H1 (cell line): ENCODE measurements around the gene MSH5. TPM values are rescaled to one million over a fixed set of nuclear protein-coding genes. Genes with fewer than 3 reads are reported as not detected.

Experiments
- CTCF ChIA-PET: fragments of 300-600 bp; sonication (Branson Sonifier 250); formaldehyde crosslinking; loops from one replicate; lab custom pipeline; 2021; ENCODE audit not compliant: partially characterized antibody; lab: Charles Lee
- POLR2A ChIA-PET: fragments of 300-600 bp; sonication (Branson Sonifier 250); formaldehyde crosslinking; loops from one replicate; lab custom pipeline; 2021; ENCODE audit warnings: inconsistent platforms; ENCODE audit not compliant: partially characterized antibody; lab: Charles Lee
- DNase-seq, 2 experiments: peaks; one replicate each; pipeline versions ENCODE4 v3.0.0 to v3.0.0-alpha.2; 2010 to 2022; ENCODE audit warnings: low spot score in 2 of 2, low read depth in 1 of 2, mixed read lengths in 1 of 2
- FAIRE-seq: peaks from 2 replicates; lab custom pipeline; 2011; peaks lifted over from hg19 to GRCh38; lab: Jason Lieb, UNC
- H2AFZ ChIP-seq: 2 replicates; pipeline ENCODE4 v1.8.1; 2012; ENCODE audit warnings: low read length, inconsistent platforms
- H2AK5ac ChIP-seq: 2 replicates; pipeline ENCODE4 v1.6.1; 2013; ENCODE audit warnings: low read depth, low read length
- H2BK120ac ChIP-seq: replicated peaks from 2 replicates; pipeline ENCODE3; 2013; ENCODE audit warnings: low read depth, low read length, inconsistent platforms
- H2BK12ac ChIP-seq: 2 replicates; pipeline ENCODE4 v1.6.1; 2013; ENCODE audit warnings: low read depth, low read length
- H2BK15ac ChIP-seq: 2 replicates; pipeline ENCODE4 v1.6.1; 2013; ENCODE audit warnings: low read length
- H2BK20ac ChIP-seq: 2 replicates; pipeline ENCODE4 v1.6.1; 2013; ENCODE audit warnings: low read length
- H2BK5ac ChIP-seq: 2 replicates; pipeline ENCODE4 v1.6.1; 2013; ENCODE audit warnings: low read depth, low read length
- H3K14ac ChIP-seq: 2 replicates; pipeline ENCODE4 v1.6.1; 2013; ENCODE audit warnings: inconsistent platforms; ENCODE audit not compliant: insufficient read length
- H3K18ac ChIP-seq: 2 replicates; pipeline ENCODE4 v1.6.1; 2013; ENCODE audit warnings: low read length; ENCODE audit errors: extremely low read depth
- H3K23ac ChIP-seq: 2 replicates; pipeline ENCODE4 v1.6.1; 2013; ENCODE audit warnings: inconsistent platforms; ENCODE audit not compliant: insufficient read length
- H3K23me2 ChIP-seq: 2 replicates; pipeline ENCODE4 v1.6.1; 2013; ENCODE audit warnings: low read depth, low read length
- H3K27ac ChIP-seq: 2 replicates; pipeline ENCODE4 v1.6.1; 2011; ENCODE audit warnings: low read depth, low read length, inconsistent platforms
- H3K27me3 ChIP-seq, 4 experiments: replicated peaks in 1 of 4; 1 replicate in 1 of 4; 2 replicates in 3 of 4; pipeline versions ENCODE4 v1.6.1 to v1.8.1; 2011 to 2013; ENCODE audit warnings: low read length in 3 of 4, mild to moderate bottlenecking in 3 of 4, inconsistent platforms in 2 of 4, mixed read lengths in 2 of 4, moderate library complexity in 1 of 4; ENCODE audit not compliant: control insufficient read depth in 3 of 4, insufficient read depth in 3 of 4; ENCODE audit errors: extremely low read depth in 1 of 4
- H3K36me3 ChIP-seq, 4 experiments: 2 replicates each; pipeline versions ENCODE4 v1.6.1 to v1.8.1; 2011 to 2013; ENCODE audit warnings: mild to moderate bottlenecking in 4 of 4, low read length in 3 of 4, moderate library complexity in 2 of 4, control low read depth in 1 of 4, inconsistent platforms in 1 of 4; ENCODE audit not compliant: insufficient read depth in 4 of 4, control insufficient read depth in 2 of 4
- H3K4ac ChIP-seq: replicated peaks from 2 replicates; pipeline ENCODE3; 2013; ENCODE audit warnings: low read length, low read depth, mixed read lengths, inconsistent platforms; ENCODE audit not compliant: insufficient read length
- H3K4me1 ChIP-seq, 4 experiments: replicated peaks in 1 of 4; 1 replicate in 1 of 4; 2 replicates in 3 of 4; pipeline versions ENCODE4 v1.6.1 to v1.8.1; 2011 to 2013; ENCODE audit warnings: low read length in 3 of 4, inconsistent platforms in 2 of 4, mixed read lengths in 1 of 4; ENCODE audit not compliant: insufficient read depth in 4 of 4, control insufficient read depth in 3 of 4
- H3K4me2 ChIP-seq, 2 experiments: 2 replicates each; pipeline versions ENCODE4 v1.6.1 to v1.8.1; 2011 to 2013; ENCODE audit warnings: low read depth in 2 of 2, low read length in 2 of 2, control low read depth in 1 of 2, inconsistent platforms in 1 of 2, mild to moderate bottlenecking in 1 of 2; ENCODE audit not compliant: insufficient read depth in 1 of 2
- H3K4me3 ChIP-seq, 4 experiments: fragments of 200-600, 300-600 bp in 1 of 4; sonication (generic), shearing (Covaris generic), sonication (Bioruptor Twin) in 1 of 4; 2 replicates each; pipeline versions ENCODE4 v1.5.1 to v1.8.1; 2011 to 2016; ENCODE audit warnings: low read length in 4 of 4, low read depth in 3 of 4, control low read depth in 2 of 4, inconsistent platforms in 2 of 4, mild to moderate bottlenecking in 2 of 4, mixed read lengths in 1 of 4, moderate library complexity in 1 of 4; ENCODE audit not compliant: insufficient read depth in 2 of 4; ENCODE audit errors: extremely low read depth in 1 of 4
- H3K56ac ChIP-seq: replicated peaks from 2 replicates; pipeline ENCODE3; 2013; ENCODE audit warnings: low read depth, mild to moderate bottlenecking, mixed read lengths, low read length, inconsistent platforms; ENCODE audit not compliant: insufficient read length
- H3K79me1 ChIP-seq: 2 replicates; pipeline ENCODE4 v1.6.1; 2013; ENCODE audit warnings: low read depth, low read length, control low read depth
- H3K79me2 ChIP-seq, 2 experiments: 2 replicates each; pipeline versions ENCODE4 v1.6.1 to v1.8.1; 2012 to 2013; ENCODE audit warnings: low read length in 2 of 2, mild to moderate bottlenecking in 2 of 2, inconsistent platforms in 1 of 2; ENCODE audit not compliant: insufficient read depth in 2 of 2, control insufficient read depth in 1 of 2
- H3K9ac ChIP-seq, 4 experiments: replicated peaks in 1 of 4; 1 replicate in 1 of 4; 2 replicates in 3 of 4; pipeline versions ENCODE4 v1.6.1 to v1.8.1; 2011 to 2013; ENCODE audit warnings: low read depth in 3 of 4, low read length in 3 of 4, control low read depth in 2 of 4, mild to moderate bottlenecking in 2 of 4, moderate library complexity in 2 of 4, inconsistent platforms in 1 of 4; ENCODE audit errors: extremely low read depth in 1 of 4
- H3K9me3 ChIP-seq, 2 experiments: 2 replicates each; pipeline versions ENCODE4 v1.6.1 to v1.8.1; 2012 to 2013; ENCODE audit warnings: mild to moderate bottlenecking in 2 of 2, moderate library complexity in 2 of 2, control low read depth in 1 of 2, inconsistent platforms in 1 of 2, low read depth in 1 of 2, low read length in 1 of 2, mixed read lengths in 1 of 2; ENCODE audit not compliant: insufficient read depth in 2 of 2
- H4K20me1 ChIP-seq, 2 experiments: replicated peaks in 1 of 2; 2 replicates each; pipeline versions ENCODE3 to v1.8.1; 2011 to 2013; ENCODE audit warnings: inconsistent platforms in 2 of 2, low read length in 2 of 2, mild to moderate bottlenecking in 1 of 2; ENCODE audit not compliant: insufficient read depth in 2 of 2, control insufficient read depth in 1 of 2
- H4K5ac ChIP-seq: 2 replicates; pipeline ENCODE4 v1.6.1; 2013; ENCODE audit warnings: low read length, low read depth, mixed read lengths, inconsistent platforms; ENCODE audit not compliant: insufficient read length
- H4K8ac ChIP-seq: 2 replicates; pipeline ENCODE4 v1.8.0; 2013; ENCODE audit warnings: mild to moderate bottlenecking, moderate library complexity, low read length, inconsistent platforms; ENCODE audit not compliant: insufficient read depth; ENCODE audit errors: extremely low read depth
- H4K91ac ChIP-seq: replicated peaks from 2 replicates; pipeline ENCODE3; 2013; ENCODE audit warnings: low read length, mixed read lengths, inconsistent platforms; ENCODE audit not compliant: insufficient read length
- CHD2 ChIP-seq: IDR thresholded peaks from 2 replicates; pipeline ENCODE4 v1.6.1; 2012; ENCODE audit warnings: low read length, improper control_type of control experiment
- EGR1 ChIP-seq: IDR thresholded peaks from 2 replicates; pipeline ENCODE4 v1.6.1; 2011; ENCODE audit warnings: low read depth, low read length, borderline replicate concordance
- EZH2 ChIP-seq: fragments of 200-600 bp; sonication (generic); IDR thresholded peaks from 2 replicates; pipeline ENCODE4 v1.7.1; 2012; ENCODE audit warnings: low read depth, mild to moderate bottlenecking, moderate library complexity, low read length, inconsistent platforms; ENCODE audit not compliant: severe bottlenecking
- HDAC2 ChIP-seq, 2 experiments: fragments of 300-600 bp in 1 of 2; sonication (generic) in 1 of 2; IDR thresholded peaks; 2 replicates each; pipeline ENCODE4 v1.6.1; 2011 to 2012; ENCODE audit warnings: low read depth in 2 of 2, low read length in 2 of 2, mild to moderate bottlenecking in 2 of 2, moderate library complexity in 2 of 2, borderline replicate concordance in 1 of 2, inconsistent platforms in 1 of 2
- RAD21 ChIP-seq, 2 experiments: IDR thresholded peaks in 1 of 2; conservative IDR thresholded peaks in 1 of 2; 2 replicates each; pipeline ENCODE4 v1.6.1; 2011; ENCODE audit warnings: low read depth in 2 of 2, low read length in 2 of 2, improper control_type of control experiment in 1 of 2, inconsistent platforms in 1 of 2, mild to moderate bottlenecking in 1 of 2, moderate library complexity in 1 of 2
- SP4 ChIP-seq: IDR thresholded peaks from 2 replicates; pipeline ENCODE4 v1.6.1; 2012; ENCODE audit warnings: low read length, inconsistent platforms
- WGBS, 2 experiments: shearing (Covaris generic) in 1 of 2; methylation state at CpG; one replicate each; pipeline versions ENCODE4 v1.1.6 to v1.1.7; 2013 to 2015; ENCODE audit warnings: low lambda C conversion rate in 2 of 2, mixed read lengths in 2 of 2, inconsistent platforms in 1 of 2, low coverage in 1 of 2, missing lambda C conversion rate in 1 of 2; ENCODE audit not compliant: insufficient replicate concordance in 2 of 2, insufficient coverage in 1 of 2, insufficient read length in 1 of 2; ENCODE audit errors: extremely low coverage in 1 of 2, missing lambda C conversion rate in 1 of 2; 5-methylcytosine and 5-hydroxymethylcytosine counted together
- polyA plus RNA-seq, 7 experiments: library from polyadenylated mRNA; depleted of rRNA in 3 of 7; stranded (reverse) in 5 of 7; unstranded in 2 of 7; fragments of >200 nt in 5 of 7; fragments of 200-250 nt in 2 of 7; gene quantifications; 1 replicate in 5 of 7; 2 replicates in 1 of 7; 4 replicates in 1 of 7; pipeline versions ENCODE4 v1.2.1 to v1.2.3, GENCODE V29; 2011 to 2013; ENCODE audit warnings: missing spikeins in 2 of 7, mixed read lengths in 2 of 7
- total RNA-seq: library from RNA; stranded (reverse); fragmentation: NEBNext Ultra II Directional; extraction: Animal tissue kit (Norgen Biotek cat#: 25700); gene quantifications from 2 replicates; pipeline ENCODE4 v1.2.1, GENCODE V29; 2021

Gene MSH5
- total and polyA plus RNA-seq, 2 of the 8 experiments (the other 6 are each of a cell fraction or from before 2014, with no cell fraction given) = 25.3 to 26.5 TPM

GRCh38 chr6:31795616-31796298, 56.0 kb downstream of the MSH5 start, which contains the start of gene VARS1:
TSS of gene VARS1 (minus strand) at chr6:31795752. CDS start at chr6:31795217, 535 bp downstream.
- no peak within 1 kb of the TSS for H2BK12ac ChIP-seq
- peaks cover 3% of the 10 kb centered on the region; the same call in 1 of the 2 replicates for H3K79me1 ChIP-seq
- ChIA-PET POLR2A (interaction anchor here (0.6 to 7.6 kb wide), 40 partner anchors 9 to 255 kb away, joined by 3 to 81 read pairs (median 4); partner anchors contain the start of genes ABHD16A, BAG6, DXO and EHMT2), CTCF (interaction anchor here (0.5 to 5.9 kb wide), 25 partner anchors 9 to 157 kb away, joined by 3 to 28 read pairs (median 3); partner anchors contain the start of genes HSPA1A, HSPA1B, HSPA1L and LSM2)
- FAIRE-seq (no peak), DNase-seq (peak in 1 of 2 experiments; percentile 96)
- H3K4me1 ChIP-seq = peaks cover 0 to 2% (median under 1%) of the 10 kb centered on the region in 4 experiments; a peak in 3 of 7 replicates
- H3K56ac ChIP-seq = peak within 1 kb of the TSS; percentile 86
- peak within 1 kb of the TSS; percentile 77 to 99 (median 95) for H3K9ac ChIP-seq
- H3K23me2 ChIP-seq = peaks cover 5% of the 10 kb centered on the region; the same call in 1 of the 2 replicates
- peaks cover 0 to 19% of the 10 kb centered on the region in 2 experiments; a peak in 2 of 4 replicates for H3K79me2 ChIP-seq
- H3K23ac ChIP-seq = no peak within 1 kb of the TSS
- H2BK15ac ChIP-seq = peak within 1 kb of the TSS; percentile 99; the same call in 1 of the 2 replicates
- no peaks in the 10 kb centered on the region for H3K27me3 ChIP-seq
- H2AK5ac ChIP-seq = no peak within 1 kb of the TSS
- no peaks in the 10 kb centered on the region for H3K9me3 ChIP-seq
- H4K5ac ChIP-seq = peak within 1 kb of the TSS; percentile 98
- peak within 1 kb of the TSS; percentile 89 to 94 for H3K4me2 ChIP-seq
- peak within 1 kb of the TSS; percentile 78 for H3K4ac ChIP-seq
- H2AFZ ChIP-seq = no peak within 1 kb of the TSS
- 4% methylated on average over 56 of the region's 75 CpGs; no CpG with 5 or more reads in 1 of the 2 experiments for WGBS, 2 experiments
- H3K14ac ChIP-seq = no peak within 1 kb of the TSS
- H3K4me3 ChIP-seq = peak within 1 kb of the TSS; percentile 82 to 95 (median 90)
- peaks cover 2 to 28% (median 12%) of the 10 kb centered on the region in 4 experiments; a peak in 6 of 8 replicates for H3K36me3 ChIP-seq
- peaks cover 1 to 6% of the 10 kb centered on the region in 2 experiments for H4K20me1 ChIP-seq
- no peak within 1 kb of the TSS for H2BK20ac ChIP-seq
- peak within 1 kb of the TSS; percentile 99 for H3K18ac ChIP-seq
- H4K91ac ChIP-seq = peak within 1 kb of the TSS; percentile 99
- H2BK120ac ChIP-seq = peak within 1 kb of the TSS; percentile 75
- H3K27ac ChIP-seq = peak within 1 kb of the TSS; percentile 99
- H4K8ac ChIP-seq = peak within 1 kb of the TSS; percentile 99
- peak within 1 kb of the TSS; percentile 73 for H2BK5ac ChIP-seq
- peak; percentile 50; the same call in 1 of the 2 replicates for TF ChIP-seq CHD2
- peak; percentile 71 to 79 for TF ChIP-seq RAD21 (IDR thresholded peaks at IDR 0.05 in 1 of 2, conservative IDR thresholded peaks at IDR 0.05 in 1 of 2; ENCODE audit: low read depth in 2 of 2, low read length in 2 of 2)
- TF ChIP-seq HDAC2 (IDR thresholded peaks at IDR 0.05; ENCODE audit: borderline replicate concordance in 1 of 2, low read depth in 2 of 2, low read length in 2 of 2) = peak; percentile 4 to 66; a peak in 1 of 4 replicates
- TF ChIP-seq EZH2 = no peak
- TF ChIP-seq EGR1 = peak; percentile 45; the same call in 1 of the 2 replicates
- TF ChIP-seq SP4 = peak; percentile 97
